Measurements from ENCODE around the gene SLC38A10.

The SLC38A10 gene

DNA sequence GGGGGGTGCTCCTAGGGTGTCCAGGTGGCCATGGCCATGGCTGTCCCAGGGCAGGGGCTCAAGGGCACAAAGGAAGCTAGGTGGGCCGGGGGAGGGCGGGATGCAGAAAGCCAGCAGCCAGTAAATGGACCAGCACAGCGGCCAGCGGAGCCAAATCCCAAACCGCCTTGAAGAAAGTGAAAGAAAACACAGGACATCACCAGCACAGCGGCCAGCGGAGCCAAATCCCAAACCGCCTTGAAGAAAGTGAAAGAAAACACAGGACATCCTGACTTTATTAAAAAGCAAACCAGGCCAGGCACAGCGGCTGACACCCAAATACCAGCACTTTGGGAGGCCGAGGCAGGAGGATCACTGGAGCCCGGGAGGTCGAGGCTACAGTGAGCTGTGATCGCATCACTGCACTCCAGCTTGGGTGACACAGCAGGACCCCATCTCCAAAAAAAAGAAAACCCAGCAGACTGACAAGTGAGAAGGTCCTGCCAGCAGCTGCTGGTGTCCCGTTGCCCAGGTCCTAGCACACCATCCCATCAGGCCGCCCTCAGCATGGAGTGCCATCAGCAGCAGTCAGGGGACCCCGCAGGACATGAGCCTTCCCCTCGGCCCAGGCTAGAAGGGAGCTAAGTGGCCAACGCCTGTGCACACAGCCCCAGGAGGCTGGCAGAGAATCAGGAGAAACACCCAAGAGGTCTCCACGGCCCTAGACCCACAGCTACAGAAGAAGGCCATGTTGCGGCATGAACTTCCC is 17.0 kb downstream of the SLC38A10 start:
- DNase-seq (ENCODE audit: low read depth), result no peak

DNA sequence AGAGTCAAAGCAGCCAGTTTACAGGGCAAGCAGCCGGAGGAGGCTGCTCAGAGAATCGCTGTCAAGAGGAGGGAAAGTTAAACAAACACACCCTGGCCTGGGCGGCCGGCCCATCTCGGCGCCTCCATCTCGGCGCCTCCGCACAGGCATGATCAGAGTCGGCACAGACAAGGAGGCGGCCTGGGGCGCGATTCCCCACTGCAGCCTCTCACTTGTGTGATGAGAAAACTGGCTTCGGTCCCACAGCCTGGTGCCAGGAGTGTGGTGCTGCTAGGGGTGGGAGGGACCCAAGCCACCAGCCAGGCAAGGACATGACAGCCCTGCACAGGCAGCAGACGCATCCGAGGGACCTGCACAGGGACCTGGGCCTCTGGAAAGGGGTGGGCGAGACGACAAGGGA is 17.7 kb downstream of the SLC38A10 start:
- DNase-seq (ENCODE audit: low read depth), result no peak

DNA sequence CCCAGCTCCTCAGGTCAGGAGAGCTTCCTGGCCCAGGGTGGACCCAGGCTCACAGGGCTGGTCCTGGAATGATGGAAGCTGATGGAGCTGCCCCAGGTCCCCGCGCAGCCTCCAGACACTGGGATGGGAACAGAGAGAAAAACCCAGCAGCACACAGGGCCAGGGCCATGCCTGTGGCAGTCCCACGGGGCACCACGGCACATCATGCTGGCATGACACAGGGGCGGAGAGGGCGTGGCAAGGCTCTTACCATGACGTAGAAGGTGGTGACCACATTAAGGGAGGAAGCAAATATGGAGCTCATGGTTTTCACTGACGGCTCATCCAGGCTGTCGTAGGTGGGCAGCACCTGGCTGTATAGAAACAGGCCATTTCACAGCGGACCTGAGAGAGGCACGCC is 18.3 kb downstream of the SLC38A10 start:
- DNase-seq (ENCODE audit: low read depth), result no peak

DNA sequence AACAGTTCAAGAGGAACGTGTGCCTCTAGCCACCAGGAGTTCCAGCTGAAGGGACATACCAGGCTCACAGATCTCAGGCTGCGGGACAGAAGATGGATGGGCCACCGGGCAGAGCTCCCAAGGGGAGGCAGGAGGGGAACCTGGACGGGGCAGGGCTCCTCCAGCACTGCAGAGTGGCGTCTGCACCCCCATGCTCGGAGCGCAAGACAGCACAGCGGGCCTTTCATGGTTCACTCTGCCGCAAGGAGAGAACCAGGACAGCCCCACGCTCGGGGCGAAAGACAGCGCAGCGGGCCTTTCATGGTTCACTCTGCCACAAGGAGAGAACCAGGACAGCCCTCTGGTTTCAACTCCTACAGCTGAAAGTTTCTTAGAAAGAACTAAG is 20.6 kb downstream of the SLC38A10 start:
- no peak for DNase-seq (ENCODE audit: low read depth)

DNA sequence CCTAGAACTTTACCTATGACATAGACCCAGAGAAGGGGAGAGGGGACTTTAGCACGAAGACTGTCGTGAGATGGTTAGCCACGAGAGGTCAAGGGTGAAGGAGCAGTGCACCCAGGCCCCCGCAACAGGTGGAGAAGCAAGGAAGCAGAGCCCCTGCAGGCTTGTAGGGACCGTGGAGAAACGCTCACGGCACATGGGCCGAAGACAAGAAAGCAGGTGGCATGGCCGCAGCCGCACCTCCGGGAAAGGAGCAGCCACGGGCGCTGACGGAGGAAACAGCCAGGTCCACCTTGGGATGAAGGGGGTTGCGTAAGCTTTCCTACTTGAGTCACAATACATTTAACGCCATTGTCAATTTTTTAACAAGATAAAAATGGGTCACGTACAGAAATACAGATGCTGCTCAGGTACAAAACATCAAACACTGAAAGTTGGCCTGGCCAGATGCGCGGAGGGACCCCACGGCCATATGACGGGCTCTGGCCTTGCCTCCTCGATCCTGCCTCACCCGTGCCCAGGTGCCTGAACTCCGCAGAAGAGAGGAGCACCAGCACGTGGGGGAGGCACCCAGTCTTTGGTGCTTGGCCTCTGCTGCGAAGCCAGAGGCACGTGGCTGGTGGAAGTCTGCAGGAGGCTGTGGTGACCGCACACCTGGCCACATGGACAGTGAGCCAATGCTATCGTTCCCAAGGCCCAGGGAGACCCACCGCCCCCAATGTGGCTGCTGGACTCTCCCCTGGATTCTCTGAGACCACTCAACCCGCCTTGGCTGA is 21.2 kb downstream of the SLC38A10 start:
- DNase-seq (ENCODE audit: low read depth), result no peak

DNA sequence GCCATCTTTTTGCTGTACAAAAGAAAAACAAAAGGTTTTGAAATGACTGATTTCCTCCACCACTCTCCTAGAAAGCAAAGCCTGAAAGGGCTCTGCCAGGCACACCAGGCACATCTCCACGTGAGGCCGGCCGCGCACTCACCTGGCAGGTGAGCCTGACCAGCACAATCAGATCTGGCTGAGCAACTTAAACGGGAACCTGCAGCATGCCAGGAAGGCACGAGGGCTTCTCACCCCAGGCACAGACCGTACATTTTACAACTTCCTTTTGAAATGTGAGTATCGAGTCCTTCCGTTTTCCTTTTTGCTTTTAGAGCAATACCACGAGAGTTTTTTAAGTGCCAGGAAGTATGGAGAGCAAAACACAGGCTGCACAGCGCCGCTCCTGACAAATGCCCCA is 22.5 kb downstream of the SLC38A10 start:
- DNase-seq (ENCODE audit: low read depth), result no peak

DNA sequence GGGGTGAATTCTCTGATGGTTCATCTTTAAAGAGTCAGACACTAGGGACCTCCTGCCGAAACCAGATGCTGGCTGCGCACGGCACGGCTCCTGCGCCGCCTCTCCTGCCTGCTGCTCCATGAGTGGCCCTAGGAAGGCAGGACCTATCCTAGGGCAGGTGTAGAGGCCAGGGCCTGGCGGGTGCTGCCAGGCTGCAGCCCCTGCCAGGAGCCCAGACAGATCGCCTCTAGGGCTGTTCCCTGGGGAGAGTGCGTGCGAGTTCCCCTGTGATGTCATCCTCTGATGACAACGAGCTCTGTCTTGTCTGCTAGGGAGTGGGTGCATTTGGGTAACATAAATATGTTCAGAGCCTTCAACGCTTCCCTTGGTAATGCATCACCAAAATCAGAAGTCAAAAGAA is 23.9 kb downstream of the SLC38A10 start:
- DNase-seq (ENCODE audit: low read depth), result no peak

DNA sequence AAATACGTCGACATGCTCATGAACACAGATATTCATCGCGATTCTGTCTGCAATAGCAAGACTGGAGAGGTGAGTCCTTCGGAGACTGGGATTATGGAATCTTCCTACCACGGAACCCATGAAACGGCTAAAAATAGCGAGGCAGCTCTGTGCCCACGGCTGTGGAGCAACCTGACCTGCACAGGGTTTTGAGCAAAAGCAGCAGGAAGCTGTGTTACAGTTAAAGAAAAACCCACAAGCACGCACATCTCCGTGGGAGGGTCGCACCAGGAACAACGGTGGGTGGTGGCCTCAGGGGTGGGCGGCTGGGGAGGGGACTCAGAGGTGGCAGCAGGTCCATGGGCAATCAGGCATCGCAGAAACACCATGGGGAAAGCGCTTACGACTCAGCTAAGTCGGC is 24.8 kb downstream of the SLC38A10 start:
- DNase-seq (ENCODE audit: low read depth), result no peak

DNA sequence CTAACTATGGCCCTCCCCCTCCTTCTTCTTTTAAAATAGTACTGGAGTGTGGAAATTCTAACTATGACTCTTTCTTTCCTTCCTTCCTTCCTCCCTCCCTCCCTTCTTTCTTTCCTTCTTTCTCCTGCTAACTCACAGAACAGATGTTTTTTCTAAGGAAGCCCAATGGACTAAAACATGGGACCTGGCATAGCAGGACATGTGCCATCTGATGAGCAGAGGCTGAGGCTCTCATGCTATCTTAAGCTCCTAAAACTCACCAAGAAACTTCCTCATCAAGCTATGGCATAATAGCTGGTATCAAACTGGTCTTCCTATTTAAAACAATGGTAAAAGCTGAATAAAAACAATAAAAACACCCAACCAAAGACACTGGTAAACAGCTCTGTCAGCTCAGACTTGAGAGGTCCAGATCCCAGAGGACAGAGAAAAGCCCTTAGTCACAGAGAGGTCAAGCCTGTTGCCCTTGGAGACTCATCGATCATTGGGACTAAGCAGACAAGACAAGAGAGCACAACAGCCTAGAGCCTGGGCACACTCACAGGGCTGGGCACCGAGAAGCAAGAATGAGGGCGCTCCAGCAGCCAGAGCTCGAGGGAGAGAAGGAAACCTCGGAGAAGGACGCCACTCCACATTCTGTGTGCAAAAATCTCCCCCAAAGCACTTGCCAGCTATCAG is 27.6 kb downstream of the SLC38A10 start:
- no peak for DNase-seq (ENCODE audit: low read depth)

DNA sequence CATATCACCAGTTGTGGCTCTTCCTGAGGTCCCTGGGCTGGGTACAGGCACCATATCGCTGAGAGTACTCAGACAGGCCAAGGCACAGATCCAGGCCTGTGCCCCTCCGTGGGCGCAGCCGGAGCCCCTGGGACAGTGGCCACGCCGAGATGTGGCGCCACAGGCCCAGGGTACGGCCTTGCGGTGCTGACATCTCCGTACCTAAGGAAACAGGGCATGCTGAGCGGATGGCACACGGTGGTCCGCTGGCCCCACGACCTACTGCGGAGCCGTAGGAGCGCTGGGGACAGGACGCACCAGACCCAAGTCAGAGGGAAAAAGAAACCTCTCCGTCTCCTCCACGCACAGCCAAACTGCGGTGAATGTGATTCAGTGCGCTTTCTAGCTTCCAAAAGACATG is 29.5 kb downstream of the SLC38A10 start:
- DNase-seq (ENCODE audit: low read depth), result no peak

DNA sequence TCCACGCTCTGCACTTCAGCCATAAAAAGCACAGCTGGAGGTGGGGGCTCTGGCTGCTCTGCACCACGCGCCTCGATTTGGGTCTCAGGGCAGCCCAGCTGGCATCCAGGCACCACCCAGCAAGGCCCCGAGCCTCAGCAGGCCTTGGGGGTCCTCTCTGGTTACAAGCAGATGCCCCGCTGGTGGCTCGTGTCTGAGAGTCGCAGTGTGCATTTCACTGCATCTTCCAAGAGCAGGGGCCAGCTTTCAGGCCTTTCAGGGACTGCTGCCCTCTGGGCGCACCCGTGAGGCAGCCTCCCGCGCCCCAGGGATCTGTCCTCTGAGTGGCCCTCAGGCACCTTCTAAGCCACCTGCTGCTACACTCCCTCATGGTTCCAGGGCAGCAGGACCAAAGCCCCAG is 30.5 kb downstream of the SLC38A10 start:
- DNase-seq (ENCODE audit: low read depth), result no peak

DNA sequence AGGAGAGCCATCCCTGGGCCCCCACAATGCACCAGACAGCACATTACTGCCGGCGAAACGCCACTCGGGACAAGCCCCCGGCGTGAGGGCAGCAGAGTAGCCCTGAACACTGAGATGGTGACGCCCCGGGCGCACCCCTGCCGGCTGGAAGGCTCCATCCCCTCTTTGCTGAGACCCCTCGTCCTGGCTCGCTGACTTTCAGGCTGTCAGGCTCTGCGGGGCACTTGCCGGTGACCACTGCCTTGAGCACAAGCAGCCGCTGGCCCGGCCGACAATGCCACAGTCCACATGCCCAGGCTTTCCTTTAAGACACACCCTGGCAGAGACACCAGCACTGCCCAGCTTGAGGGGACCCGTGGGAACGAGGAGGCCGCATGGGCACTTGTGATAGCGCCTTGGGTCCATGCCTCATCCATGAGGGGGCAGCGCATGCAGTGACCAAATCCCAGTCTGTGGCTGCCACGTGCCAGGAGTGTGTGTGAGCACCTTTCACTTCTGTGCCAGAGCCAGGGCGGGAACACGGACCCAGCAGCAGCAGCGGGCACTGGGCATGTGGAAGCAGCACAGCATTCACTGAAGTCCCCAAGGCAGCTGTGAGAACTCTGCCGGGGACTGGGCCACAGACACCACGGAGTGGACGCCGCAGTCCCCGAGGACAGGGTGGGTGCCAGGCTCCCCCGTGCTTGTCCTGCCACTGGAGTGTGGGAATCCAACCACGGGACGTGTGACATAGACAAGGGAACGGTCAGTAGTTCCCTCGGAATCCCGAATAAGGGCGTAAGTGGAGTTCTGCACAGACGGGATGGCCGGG is 31.5 kb downstream of the SLC38A10 start:
- DNase-seq (ENCODE audit: low read depth), result no peak

DNA sequence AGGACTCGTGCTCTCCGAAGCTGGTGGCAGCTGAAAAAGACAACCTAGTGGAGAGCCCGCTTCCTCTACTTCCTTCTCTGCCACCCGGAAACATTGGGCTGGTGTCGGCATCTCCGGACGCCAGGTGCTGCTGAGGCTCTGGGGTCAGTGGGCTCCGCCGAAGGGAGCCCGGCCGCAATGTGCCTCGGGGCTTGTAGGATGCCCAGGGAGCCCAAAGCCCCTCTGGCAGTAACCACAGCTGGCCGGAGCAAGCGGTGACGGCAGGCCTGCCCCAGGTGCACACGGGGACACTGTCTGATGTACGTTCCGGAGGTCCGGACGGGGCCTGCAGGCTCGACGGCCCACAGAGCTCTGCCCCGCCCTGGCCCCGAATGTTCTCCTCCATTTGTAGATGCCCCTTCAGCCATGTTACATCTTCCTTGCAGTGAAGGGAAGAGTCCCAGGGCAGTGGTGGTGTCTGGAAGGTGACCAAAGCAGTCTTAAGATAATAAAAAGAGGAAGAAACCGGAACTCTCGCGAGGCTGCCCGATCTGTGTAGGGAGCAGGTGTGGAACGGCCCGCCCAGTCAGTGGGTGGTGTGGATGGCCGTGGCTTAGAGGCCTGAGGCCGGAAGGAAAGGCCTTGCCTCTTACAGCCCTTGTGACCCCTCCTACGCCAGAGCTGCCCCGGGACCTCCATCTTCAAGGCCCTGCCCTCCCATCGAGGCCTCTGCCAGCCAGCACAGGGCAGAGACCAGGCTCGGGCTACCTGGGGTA is 33.3 kb downstream of the SLC38A10 start:
- no peak for DNase-seq (ENCODE audit: low read depth)

DNA sequence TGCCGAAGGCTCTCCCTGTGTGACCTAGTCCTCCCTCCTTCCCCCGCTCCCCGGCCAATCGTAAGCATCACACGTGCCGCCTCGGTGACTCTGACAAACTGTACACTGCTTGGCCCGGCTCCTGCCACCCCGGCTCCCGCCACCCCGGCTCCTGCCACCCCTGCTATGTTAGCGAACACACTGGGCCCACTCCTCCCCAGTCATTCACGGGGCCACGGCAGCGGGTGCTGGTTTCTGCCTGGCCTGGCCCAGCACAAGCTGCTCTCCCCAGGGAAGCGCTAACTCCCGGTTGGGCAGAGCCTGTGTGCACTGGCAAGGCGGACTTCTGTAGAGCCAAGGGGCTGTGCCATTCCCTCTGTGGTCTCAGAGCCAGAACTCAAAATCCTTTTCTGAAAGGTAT is 34.0 kb downstream of the SLC38A10 start:
- no peak for DNase-seq (ENCODE audit: low read depth)

DNA sequence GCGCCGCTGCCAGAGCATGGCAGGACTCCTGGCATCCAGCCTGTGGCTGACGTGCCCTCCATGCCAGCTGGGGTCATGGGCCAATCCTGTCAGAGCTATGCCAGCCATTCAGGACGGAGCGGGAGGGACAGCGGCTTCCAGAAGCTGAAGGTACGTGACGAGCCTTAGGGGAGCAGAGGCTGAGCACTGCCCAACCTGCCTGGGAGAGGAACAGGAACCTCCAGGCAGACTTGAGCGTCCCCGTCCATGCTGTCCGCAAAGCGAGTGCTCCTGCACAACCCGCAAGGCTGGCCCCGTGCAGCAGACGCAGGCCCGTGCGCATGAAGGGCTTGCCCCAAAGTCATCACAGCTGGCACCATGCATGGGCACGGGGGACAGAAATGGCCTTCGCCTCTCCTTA is 34.5 kb downstream of the SLC38A10 start:
- DNase-seq (ENCODE audit: low read depth), result no peak

DNA sequence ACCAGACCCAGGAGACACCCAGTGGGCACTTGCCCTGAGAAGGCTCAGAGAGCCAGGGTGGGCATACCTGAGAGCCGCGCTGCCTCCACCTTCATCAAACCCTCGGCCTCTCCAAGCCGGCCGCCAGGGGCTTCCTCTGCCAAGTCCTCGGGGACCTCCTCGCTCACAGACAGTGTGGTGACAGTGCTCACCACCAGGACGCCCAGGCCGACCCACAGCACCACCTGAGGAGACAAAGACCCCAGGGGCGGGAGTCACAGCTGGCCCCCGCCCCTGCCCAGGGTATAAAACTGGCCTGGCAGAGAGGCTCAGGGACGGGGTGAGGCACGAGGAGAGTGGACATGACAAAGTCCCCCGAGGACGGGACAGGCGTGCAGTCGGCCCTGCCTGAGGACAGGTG is 34.9 kb downstream of the SLC38A10 start:
- no peak for DNase-seq (ENCODE audit: low read depth)

DNA sequence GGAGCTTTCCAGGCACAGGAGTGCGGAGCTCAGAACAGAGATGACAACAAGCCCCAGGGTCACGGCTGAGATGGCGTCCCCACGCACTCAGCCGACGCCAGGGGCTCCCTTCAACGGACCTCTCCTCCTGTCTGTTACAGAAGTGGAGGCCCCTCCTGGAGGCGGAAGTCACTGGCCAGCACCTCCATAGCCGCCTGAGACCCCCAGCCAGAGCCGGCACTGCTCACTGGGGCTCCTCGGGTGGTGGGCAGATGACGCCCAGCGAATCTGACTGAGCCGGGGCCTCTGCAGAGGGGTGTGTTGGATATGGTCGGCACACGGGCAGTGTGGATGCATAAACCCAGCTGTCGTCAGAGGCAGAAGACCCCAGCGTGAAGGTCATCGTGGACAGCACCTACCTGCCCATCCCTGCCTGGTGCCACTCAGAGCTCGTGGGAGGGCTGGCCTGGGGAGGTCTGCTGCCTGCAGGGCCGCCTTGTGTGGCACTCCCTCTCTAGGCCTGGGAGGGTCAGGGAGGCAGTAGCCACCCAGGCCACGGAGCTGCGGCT is 36.0 kb downstream of the SLC38A10 start:
- DNase-seq (ENCODE audit: low read depth), result no peak

DNA sequence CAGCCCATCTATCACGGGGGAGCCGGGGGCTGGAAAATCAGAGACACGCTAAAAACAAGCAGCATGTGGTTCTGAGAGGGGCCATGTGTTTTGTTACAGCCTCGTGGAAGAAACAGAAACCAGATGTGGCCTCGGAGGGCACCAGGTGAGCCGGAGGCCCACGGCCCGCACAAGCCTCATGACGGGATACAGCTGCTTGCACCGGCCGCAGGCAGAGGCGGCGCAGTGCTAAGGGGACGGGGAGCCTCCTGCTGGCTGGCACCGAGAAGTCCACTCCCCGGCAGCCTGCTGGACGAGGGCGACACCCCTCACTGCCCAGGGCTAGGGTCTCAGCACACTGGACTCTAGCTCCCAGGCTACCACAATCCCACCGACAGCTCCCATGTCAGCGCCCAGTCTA is 36.8 kb downstream of the SLC38A10 start:
- no peak for DNase-seq (ENCODE audit: low read depth)

DNA sequence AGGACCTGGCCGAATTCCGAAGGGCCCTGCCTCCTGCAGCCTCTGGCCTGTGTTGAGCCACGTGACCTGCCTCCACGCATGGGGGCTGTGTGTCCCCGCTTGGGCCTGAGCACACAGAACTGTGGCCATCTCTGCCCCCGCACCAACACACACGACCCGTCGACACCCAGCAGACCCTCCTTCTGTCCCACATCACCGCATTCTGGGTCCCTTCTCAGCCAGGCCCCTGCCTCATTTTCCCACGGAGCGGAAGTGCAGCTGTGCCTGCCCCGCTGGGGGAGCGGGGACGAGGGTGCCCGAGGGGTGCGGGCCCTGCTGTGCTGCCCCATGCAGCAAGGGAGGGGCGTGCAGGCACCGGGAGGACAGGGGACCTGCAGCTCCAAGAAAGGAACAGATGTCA is 37.6 kb downstream of the SLC38A10 start:
- no peak for DNase-seq (ENCODE audit: low read depth)

DNA sequence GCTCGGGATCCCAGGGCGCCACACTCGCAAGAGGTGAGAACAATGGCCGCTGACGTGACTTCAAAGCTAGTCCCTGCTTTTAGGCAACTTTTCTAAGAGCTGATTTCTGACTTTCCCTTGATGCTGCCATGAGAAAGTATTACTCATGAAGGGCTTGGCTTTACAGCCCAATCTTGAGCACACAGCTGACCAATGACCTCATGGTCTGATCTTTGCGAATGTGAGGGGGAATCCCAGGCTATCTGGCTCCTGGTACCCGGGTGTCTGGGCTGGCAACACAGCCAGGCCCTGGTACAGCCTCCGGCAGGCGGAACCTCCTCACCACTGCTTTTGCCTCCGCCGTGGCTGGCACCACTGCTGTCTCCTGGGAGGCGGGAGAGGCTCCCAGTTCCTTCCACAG is 38.5 kb downstream of the SLC38A10 start:
- DNase-seq (ENCODE audit: low read depth), result no peak

DNA sequence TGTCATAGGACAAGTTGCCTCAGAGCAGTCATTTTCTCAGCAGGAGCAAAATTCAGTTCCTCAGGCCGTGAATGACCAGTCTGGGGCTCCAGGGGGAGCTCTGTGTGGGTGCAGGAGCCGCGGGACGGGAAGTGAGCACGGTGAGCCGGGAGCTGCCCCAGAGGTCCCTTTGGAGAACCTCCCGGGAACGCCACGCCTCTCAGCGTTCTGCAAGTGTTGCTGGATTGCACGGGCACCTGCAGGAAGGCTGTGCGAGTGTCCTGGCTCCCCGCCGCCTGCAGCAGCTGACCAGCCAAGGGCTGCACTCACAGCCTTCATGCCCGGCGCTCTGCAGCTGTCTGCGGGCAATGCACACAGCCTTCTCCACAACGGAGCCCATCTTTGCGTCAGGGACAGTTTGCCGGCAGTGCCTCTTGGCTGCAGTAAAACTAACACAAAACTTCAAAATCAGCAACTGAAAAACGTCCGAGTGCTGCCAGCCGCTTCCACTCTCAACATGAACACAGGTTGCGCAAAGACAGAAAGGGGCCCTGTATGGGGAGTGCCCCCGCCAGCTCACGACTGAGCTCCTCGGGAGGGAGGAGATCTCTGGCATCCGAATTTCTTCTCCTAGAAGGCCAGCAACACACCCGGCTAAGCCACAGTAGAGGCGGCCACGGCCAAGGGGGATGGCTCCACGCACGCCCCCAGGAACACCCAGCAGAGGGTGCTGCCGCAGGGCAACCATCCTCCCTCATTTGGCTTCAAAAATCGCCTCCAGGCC is 40.0 kb downstream of the SLC38A10 start:
- DNase-seq (ENCODE audit: low read depth), result no peak
